HK-2 (cell line): ENCODE measurements around the gene SLC17A7.
"Not testable (repeated sequence)": the region's sequence is repeated elsewhere in the genome, so short reads cannot be mapped to it uniquely, and the experiment has no call there.

Experiments
- DNase-seq: peaks from one replicate; pipeline ENCODE4 v3.0.0-alpha.2; 2018; ENCODE audit not compliant: unreplicated experiment

SLC17A7 gene

DNA sequence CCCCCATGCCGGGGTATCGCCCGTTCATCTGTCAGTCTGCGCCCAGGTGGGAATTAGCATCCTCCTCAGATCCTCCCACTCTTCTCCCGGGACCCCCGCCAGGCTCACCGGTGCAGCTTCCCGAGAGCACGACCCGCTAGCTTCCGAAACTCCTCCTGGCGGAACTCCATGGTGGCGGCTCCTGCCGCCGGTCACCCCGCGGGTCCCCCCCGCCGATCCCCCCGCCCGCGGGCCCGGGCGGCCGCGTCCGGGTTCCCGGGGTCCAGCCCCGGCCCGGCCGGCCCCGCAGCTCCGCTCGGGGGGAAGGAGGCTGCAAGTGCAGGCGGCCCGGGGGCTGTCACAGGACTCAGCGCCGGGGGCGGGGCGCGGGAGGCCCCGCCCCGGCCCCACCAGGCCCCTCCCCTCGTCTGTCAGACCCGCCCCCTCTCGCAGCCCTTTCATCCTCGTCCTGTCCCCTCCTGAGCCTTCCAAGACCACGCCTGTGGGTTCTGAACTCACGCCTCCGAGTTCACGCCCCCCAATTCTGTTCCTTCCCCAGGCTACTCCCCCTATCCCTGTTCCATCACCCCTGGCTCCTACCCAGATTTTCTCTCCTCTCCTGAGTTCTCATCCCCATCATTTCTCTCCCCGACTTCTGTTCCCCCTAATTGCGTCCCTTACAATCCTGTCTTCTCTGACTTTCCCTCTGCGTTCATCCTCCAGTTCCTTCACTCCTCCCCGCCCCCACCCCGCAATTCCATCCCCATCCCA, at the start of gene SLC17A7:
Gene SLC17A7, minus strand, starts transcription at position 318 of the 750 bp plus-strand sequence. Its CDS starts 148 bp downstream, at position 170.
- no peak for DNase-seq

DNA sequence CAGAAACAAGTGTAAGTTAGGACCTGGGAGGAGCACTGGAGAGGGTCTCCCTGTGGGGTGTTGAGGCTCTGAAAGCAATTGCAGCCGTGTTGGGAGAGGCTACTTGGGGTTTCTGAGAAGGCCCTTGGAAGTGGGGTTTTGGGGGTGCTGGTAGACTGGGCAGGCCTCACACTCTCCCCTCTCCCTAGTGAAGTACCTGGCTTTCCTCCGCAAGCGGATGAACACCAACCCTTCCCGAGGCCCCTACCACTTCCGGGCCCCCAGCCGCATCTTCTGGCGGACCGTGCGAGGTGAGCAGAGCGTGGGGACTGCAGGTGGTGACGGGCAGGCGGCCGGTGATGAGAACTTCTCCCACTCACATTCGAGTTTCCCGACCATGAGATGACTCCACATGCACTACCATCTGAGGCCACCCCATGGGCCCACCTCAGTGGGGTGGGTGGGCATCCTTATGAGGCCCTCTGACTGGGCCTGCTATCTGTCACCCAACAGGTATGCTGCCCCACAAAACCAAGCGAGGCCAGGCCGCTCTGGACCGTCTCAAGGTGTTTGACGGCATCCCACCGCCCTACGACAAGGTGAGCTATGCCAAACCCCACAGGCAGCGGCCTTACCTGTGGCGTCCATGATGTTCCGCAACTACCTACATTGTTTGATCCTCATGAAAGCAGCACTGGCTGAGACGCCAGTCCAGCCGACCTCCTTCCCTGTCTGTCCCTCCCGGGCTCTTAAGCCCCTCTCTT, 49.1 kb upstream of the SLC17A7 start:
- no peak for DNase-seq

DNA sequence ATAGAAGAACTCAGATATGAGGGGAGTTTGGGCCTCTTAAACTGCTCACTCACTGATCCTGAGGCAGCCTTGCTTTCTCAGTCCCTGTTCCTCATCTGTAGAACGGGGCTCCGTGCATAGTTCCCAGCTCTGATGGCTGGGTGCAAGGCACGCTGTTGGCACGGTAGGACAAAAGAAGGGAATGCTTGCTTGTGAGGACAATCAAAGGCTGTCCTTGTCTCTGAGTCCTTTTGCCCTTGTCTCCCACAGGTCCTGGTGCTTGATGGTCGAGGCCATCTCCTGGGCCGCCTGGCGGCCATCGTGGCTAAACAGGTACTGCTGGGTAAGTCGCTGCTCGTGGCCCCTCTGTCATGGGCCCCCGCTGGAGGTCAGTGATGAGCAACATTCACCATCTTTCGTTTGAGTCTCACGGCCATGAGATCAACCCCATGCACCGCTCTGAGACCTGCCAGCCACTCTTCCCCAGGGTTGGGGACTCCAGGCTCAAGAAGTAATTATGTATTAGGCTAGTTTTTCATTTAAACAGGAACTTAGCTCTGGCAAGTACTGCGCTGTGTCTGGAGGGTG, 48.4 kb upstream of the SLC17A7 start:
- DNase-seq = no peak

DNA sequence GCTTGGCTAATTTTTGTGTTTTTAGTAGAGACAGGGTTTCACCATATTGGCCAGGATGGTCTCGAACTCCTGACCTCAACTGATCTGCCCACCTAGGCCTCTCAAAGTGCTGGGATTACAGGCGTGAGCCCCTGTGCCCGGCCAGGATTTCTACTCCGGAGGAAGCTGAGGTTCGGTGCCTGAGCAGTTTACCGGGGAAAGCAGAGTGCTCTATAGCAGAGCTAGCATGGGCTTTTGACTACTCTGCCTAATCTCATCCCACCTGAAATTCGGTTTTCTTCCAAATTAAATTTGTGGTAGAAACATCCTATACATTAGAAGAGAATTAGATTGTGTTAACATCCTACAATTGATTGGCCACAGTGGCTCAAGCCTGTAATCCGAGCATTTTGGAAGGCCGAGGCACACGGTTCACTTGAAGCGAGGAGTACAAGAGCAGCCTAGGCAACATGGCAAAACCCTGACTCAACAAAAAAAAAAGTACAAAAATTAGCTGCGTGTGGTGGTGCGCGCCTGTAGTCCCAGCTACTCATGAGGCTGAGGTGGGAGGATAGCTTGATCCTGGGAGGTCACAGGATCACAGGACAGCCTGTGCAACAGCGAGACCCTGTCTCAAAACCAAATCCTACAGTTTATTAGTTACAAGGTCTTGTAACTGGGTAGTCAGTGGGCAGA, 47.7 kb upstream of the SLC17A7 start:
- DNase-seq = no peak

DNA sequence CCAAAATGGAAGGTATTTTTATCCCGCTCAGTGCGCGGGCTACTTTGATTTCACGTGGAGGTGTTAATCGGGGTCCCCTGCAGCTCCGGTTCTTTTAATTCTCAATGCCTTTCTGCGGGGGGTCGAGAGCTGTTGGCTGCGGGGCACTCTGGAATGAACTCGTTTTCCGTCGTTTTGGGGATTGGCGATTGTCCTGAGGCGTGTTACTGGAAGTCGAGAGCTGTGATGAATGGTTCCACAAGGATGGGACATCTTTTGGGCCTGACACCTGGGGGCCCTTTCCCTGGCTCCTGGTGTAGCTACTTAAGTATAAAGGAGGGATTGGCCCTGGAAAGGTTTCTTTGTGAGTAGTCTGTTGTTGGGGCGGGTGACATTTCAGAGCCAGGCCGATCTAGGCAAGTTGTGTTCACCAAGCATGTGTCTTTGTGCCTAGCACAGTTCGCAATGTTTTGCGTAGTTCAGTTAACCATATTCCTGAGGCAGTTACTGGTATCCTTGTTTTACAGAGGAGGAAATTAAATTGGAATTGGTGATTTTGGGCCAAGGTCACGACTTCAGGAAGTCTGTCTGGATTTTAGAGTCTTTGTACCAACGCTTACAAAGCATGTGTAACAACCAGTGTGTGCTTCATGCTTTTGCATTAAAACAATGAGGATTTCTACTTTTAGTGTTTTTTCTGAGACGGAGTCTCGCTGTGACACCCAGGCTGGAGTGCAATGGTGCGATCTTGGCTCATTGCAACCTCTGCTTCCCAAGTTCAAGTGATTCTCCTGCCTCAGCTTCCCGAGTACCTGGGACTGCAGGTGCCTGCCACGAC, 46.9 kb upstream of the SLC17A7 start:
- DNase-seq = peak; percentile 31

DNA sequence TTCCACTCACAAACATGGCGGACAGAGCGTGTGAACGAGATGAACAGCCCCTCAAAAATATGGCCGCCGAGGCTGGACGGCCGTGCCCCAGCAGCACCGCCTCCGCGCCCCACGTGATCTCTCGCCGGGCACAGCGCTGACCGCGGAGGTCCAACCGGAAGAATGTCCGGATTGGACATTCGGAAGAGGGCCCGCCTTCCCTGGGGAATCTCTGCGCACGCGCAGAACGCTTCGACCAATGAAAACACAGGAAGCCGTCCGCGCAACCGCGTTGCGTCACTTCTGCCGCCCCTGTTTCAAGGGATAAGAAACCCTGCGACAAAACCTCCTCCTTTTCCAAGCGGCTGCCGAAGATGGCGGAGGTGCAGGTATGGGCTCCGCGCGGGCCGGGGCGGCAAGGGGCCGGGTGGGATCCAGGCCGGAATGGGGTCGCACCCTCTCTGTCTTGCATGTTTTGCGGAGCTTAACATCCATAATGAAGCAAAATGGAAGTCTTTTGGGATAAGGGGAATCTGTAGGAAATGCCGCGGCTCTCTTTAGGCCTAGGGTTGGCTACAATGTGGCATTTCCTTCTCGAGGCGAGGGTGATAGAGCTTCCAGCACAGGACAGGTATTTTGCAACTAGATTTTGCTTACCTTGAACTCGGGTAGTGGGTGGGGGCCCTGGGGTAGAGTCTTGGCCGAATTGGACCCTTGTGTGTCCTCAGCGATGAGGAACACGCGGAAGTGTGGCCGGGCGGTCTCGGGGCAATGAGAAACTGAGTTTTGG, 46.1 kb upstream of the SLC17A7 start, which contains the start of gene RPL13A:
Gene RPL13A, plus strand, starts transcription at position 332 of the 769 bp plus-strand sequence. Its CDS starts 22 bp downstream, at position 354.
- peak; percentile 100 for DNase-seq

DNA sequence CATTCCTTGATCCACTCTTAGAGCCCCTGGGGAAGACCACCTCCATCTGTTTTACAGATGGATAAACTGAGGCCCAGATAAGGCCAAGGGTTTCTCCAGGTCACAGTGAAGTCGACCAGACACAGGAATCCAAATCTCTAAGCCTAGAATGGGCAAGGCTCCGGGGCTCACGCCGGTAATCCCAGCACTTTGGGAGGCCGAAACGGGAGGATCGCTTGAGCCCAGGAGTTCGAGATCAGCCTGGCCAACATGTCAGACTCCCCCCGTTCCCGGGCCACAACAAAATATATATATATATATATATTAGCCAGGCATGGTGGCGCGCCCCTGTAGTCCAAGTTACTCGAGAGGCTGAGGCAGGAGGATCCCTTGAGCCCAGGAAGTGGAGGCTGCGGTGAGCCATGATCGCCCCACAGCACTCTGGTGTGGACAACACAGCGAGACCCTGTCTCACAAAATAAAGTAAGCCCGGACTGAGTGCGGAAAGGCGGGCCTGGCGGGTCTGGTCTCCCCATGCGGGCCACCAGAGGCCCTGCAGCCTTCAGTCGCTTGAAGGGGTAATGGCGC, 45.5 kb upstream of the SLC17A7 start:
- DNase-seq = no peak

DNA sequence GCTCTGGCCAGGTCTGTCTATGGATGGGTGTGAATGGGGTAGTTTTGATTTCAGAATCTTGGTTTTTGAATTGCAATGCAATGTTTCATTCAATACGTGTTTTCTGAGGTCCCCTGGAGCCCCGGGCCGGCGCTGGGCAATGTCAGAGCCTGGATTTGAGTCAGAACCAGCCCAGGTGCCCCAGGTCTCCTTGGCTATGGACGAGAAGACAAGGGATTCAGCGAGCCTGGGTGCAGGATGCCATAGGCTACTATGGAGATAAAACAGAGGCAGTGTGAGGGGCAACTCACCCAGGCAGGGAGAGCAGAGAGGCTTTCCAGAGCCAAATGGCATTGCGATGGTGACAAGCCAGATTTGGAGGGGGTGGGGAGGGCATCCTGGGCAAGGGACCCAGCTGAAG, 44.9 kb upstream of the SLC17A7 start:
- no peak for DNase-seq

DNA sequence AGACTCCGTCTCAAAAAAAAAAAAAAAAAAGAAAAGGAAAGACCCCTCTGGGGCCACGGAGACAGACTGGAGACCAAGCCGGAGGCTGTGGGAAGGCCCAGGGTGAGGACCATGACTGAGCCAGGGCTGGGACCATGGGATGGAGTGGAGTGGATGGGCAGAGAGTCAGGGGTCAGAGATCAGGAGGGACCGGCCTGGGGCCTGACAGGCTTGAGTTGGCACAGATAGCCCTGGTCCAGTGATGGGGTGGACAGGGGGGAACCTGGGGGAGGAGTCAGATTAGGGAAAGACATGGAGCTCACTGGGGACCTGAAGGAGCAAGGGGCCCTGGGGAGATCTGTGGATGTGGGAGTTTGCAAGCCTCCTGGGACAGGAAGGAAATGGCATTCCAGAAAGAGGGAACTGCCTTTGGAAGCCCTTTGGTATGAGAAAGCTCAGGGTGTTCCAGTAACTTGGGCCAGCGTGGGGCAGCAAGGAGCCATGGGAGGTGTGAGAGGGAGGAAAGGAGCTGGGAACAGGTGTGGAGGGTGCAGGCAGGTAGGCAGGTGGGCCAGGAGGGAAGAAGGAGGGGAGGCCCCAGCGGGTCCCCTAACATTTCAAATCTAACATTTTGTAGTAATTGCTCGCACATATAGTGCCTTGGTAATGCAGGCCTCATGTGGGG, 39.8 kb upstream of the SLC17A7 start:
- DNase-seq = no peak

DNA sequence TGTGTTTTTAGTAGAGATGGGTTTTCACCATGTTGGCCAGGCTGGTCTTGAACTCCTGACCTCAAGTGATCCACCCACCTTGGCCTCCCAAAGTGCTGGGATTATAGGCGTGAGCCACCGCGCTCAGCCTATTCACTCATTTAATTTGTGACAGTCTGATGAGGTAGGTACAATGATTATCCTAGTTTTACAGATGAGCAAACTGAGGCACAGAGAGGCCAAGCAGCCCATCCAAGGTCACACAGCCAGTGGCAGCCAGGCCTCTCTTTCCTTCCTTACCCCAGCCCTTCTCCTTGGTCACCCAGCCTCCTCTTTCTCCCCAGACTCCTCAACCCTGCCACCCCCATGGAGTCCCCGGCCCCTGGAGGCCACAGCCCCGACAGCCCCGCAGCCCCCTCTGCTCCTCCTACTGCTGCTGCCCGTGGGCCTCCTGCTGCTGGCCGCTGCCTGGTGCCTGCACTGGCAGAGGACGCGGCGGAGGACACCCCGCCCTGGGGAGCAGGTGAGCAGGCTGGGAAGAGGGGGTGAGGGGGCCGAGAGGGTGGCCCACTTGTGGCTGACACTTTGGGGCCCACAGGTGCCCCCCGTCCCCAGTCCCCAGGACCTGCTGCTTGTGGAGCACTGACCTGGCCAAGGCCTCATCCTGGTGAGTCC, 38.8 kb upstream of the SLC17A7 start:
- no peak for DNase-seq

DNA sequence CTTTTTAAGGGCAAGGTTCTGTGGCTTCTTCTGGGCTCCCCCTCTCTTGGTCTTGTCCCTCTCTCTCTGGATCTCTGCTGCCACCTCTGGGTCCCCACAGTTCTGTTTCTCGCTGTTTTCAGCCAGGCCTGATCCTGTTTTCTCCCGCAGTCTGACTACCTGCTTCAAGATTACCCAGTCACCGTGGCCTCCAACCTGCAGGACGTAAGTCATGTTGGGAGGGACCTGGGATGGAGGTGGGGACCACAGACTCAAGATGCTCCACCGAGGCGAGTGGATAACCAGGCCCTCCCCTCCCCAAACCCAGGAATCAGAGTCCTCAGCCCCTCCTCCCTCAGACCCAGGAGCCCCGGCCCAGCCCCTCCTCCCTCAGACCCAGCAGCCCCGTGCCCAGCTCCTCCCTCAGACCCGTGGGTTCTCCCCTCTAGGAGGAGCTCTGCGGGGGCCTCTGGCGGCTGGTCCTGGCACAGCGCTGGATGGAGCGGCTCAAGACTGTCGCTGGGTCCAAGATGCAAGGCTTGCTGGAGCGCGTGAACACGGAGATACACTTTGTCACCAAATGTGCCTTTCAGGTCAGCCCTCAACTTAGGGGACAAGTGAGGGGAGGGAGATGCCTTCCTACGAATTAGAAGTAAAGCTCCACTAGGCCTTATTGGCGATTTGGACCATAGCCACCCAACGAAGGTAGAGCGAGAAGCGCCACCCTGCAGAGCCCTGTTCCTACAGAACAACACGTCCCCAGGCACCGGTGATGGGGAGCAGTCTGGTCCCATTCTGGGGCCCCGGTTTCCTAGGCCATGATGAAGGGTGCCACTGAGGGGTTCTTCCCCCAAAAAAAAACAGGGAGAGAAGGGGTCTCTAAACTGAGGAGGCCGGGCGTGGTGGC, 34.9 kb upstream of the SLC17A7 start:
- no peak for DNase-seq

DNA sequence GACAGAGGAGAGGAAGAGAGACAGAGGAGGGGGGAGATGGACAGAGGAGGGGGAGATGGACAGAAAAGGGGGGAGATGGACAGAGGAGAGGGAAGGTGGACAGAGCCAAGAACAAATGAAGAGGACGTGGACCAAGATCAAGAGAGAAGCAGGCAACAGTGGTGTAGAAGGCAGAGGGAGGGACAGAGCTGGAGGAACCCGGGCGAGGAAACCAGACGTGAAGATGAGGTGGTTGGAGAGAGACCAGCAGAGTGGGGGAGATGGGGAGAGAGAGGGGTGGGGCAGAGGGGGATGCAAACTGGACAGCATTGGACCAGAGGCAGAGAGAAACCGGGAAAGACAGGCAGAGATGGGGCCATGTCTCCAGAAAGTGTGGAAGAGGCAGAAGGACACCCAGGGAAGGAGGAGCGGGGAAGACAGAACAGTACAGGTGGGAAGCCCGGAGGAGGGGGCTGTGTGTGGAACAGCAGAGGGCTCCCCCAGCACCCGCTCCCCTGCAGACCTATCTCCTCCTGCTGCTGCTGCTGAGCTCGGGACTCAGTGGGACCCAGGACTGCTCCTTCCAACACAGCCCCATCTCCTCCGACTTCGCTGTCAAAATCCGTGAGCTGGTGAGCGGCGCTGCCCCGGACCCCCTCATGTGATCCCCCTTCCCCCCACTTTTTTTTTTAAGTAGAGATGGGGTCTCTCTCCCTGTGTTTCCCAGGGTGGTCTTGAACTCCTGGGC, 34.0 kb upstream of the SLC17A7 start:
- no peak for DNase-seq

DNA sequence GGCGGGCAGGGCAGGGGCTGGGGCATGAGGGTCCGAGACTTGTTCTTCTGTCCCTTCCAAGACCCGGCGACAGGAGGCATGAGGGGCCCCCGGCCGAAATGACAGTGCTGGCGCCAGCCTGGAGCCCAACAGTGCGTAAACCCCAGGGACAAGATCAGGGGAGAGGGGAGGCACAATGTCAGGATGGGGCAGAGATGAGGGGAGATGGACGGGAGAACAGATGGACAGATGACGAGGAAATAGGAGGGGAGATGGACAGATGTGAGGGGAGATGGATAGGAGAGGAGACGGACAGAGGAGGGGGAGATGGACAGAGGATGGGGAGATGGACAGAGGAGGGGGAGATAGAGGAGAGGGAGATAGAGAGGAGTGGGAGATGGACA, 33.2 kb upstream of the SLC17A7 start:
- no peak for DNase-seq

DNA sequence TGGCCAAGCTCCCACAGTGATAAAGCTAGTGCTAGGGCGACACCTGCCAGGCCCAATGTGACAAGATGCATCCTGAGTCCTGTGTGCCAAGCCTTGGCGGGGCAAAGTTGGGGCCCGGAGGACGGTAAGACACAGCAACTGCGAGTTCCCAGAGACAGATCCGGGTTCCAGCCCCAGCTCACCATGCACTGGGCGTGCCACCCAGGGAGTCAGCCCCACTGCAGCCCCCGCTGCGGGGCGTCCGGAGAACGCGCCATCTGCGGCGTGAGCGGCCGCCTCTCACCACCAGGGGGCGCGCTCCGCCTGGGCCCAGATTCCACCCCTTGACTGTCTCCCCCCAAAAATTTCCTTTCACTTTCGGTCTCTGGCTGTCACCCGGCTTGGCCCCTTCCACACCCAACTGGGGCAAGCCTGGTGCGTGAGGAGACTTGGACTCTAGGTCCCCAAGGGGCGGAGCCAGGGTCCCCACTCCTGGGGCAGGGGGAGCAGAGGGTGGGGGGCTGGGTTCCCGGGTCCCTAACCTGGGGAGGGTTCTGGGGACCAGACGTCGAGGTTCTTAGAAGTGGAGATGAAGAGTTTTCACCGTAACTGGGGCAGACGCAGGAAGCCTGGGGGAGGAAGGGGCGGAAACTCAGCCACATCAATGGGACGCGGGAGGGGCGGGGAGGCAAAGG, 32.7 kb upstream of the SLC17A7 start, which contains the start of gene FLT3LG:
Gene FLT3LG, plus strand, starts transcription at position 348 of the 674 bp plus-strand sequence. CDS start 425 bp downstream, outside the sequence.
- DNase-seq = peak; percentile 69

DNA sequence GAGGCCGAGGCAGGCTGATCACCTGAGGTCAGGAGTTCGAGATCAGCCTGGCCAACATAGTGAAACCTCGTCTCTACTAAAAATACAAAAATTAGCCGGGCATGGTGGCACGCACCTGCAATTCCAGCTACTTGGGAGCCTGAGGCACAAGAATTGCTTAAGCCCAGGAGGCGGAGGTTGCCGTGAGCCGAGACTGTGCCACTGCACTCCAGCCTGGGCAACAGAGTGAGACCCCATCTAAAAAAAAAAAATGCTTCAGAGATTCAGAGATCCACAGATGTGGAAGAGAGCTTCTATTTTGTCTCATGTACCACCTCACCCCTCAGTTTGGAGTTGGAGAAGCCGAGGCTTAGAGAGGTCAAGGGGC, 32.2 kb upstream of the SLC17A7 start:
- not testable (repeated sequence) for DNase-seq

DNA sequence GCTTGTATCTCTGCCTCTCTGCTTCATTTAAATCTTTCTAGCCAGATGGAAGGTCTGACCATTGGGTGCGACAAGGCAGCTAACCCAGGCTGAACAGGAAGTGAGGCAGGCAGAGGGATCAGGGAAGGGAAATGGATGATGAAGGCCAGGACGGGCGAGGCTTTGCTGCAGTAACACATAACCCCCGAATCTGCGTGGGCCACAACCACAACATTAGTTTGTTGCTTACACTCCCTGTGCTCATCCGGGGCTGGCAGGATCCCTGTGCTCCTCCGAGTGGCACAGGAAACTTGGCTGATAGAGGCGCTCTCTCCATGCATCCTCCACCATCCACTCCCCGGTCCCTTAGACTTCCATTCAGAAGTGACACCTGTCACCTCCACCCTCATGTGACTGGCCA, 31.6 kb upstream of the SLC17A7 start:
- DNase-seq = no peak

DNA sequence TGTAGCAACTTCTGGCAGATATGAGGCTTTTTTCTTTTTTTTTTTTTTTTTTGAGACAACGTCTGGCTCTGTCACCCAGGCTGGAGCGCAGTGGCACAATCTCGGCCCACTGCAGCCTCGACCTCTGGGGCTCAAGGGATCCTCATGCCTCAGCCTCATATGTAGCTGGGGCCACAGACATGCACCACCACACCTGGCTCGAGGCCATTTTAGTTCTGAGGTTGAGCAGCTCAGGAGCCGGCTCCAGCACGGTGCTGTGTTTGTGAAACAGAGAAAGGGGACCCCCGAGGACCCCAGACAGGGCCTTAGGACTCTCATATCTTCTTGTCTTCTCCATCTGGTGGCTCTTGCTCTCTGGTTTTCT, 29.3 kb upstream of the SLC17A7 start:
- DNase-seq = no peak
